ENCODE results near the gene GULP1.

GRCh38 chr2:188332619-188333018 is 40.9 kb downstream of the GULP1 start:
- TF ChIP-seq POLR2A (IDR thresholded peaks at IDR 0.05; ENCODE audit: low read depth, low read length) (no peak), PAX5 (IDR thresholded peaks at IDR 0.05; ENCODE audit: insufficient read depth, low read length, severe bottlenecking) (no peak), POU2F2 (IDR thresholded peaks at IDR 0.05; ENCODE audit: low read depth, low read length) (no peak), TAF1 (IDR thresholded peaks at IDR 0.05; ENCODE audit: low read depth, low read length) (no peak), POLR2AphosphoS5 (IDR thresholded peaks at IDR 0.05; ENCODE audit: low read depth, low read length) (no peak), SPI1 (IDR thresholded peaks at IDR 0.05; ENCODE audit: low read depth, low read length) (no peak)

Measured in GM12891 (cell line).